HG02642 (cell line): ENCODE data around the gene POM121.
A peak's percentile ranks its signal among the peaks of the same experiment; 100 is the strongest.
"Not testable (repeated sequence)": the region's sequence is repeated elsewhere in the genome, so short reads cannot be mapped to it uniquely, and the experiment has no call there.

Source experiments
- ATAC-seq: cut with Tn5 transposase; IDR thresholded peaks from one replicate; pipeline ENCODE4 v1.9.1; 2021; ENCODE audit warnings: mild to moderate bottlenecking; ENCODE audit not compliant: unreplicated experiment, poor library complexity

The POM121 gene

DNA sequence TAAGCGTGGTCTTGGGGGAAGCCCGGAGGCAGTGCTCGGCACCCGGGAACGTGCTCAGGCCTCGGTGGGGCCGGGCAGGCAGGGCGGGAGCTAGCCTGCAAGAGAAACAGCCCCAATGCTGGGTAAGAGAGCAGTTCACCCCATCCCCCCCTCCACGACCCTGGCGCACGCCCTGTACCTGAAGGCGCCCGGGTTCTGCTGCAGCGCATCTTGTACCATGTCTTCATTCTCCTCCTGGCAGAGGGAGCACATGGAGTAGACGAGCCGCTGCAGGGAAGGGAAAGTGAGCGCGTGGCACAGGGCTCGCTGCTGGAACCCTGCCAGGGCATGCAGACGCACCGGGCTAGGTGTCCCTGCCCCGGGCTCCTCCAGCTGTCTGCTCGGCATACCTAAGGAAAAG lies 23.8 kb downstream of the POM121 start:
- ATAC-seq: not testable (repeated sequence)

DNA sequence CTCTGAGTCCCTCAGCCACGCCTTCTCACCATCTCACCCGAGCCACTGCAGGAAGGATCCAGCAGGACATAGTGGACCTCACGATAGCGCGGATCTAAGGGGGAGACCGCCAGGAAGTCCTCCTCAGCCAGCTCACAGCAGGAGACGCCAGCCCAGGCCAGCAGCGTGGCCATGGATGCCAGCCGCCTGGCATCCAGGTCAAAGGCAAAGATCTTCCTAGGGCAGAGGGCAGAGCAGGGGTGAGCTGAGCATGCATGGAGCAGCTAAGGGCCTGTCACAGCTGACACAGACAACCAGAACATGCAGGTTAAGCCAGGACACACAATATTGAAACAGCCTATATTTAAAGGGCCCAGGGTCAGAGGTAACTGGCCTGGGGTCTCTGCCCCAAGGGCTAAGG lies 24.4 kb downstream of the POM121 start:
- ATAC-seq: not testable (repeated sequence)

DNA sequence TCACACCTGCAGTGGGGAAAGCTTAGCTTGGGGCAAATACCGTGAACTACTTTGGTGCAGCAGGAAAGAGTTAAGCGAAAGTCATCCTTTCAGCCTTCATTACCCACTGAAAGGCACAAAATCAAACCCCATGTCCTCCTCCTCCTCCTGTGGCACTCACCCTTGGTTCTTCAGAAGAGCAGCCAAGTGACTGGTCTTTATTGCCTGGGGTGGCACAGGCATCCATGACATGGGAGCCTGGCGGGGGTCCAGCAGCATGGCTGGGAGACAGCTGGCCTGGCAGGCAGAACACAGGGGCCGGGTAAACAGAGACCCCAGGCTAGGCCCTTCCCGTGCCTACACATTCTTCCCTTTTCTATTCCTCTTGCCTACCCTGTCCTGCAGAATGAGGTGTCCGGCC lies 24.8 kb downstream of the POM121 start:
- not testable (repeated sequence) for ATAC-seq

DNA sequence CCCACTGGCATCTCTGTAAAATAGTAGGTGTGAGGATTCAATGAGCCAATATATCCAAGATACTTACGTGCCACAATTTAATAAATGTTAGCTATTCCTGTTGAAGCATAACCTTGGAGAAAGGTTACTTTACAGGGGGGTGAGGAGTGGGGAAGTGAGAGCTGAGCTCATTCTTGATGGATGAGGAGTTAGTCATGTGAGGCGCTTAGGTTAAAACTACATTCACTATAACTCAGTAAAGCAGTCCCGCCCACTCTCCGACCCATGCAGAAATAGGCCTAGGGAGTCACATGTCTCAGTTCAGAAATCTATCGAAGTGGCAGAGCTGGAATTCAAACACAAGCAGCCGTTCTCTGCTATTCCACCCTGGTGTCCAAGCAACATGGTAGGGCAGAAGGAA lies 25.5 kb downstream of the POM121 start:
- ATAC-seq: not testable (repeated sequence)

DNA sequence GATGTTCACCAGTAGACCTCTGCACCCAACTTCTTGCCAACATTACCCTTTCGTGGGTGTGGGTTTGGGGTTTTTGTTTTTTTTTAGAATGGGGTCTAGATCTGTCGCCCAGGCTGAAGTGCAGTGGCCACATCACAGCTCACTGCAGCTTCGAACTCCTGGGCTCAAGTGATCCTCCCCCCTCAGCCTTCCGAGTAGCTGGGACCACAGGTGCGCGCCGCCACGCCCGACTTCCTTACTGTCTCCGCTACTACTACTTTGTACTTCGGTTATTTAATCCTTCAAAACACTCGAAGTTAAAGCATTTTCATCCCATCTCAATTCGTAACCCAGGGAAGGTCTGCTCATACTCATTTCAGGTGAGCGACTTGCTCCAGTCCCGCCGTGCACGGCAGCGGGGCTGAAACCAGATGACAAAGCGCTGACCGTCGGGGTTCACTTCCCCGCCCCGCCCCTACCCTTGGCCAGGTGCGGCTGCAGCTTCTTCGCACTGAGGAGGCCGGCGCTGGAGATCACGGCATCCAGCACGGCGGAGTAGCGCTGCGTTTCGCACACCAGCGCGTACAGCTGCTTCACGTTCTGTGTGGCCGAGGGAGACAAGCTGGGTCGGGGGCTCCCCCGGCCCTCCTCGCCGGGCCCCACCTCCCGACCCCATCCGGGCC lies 29.1 kb downstream of the POM121 start:
- ATAC-seq: peak; percentile 61

DNA sequence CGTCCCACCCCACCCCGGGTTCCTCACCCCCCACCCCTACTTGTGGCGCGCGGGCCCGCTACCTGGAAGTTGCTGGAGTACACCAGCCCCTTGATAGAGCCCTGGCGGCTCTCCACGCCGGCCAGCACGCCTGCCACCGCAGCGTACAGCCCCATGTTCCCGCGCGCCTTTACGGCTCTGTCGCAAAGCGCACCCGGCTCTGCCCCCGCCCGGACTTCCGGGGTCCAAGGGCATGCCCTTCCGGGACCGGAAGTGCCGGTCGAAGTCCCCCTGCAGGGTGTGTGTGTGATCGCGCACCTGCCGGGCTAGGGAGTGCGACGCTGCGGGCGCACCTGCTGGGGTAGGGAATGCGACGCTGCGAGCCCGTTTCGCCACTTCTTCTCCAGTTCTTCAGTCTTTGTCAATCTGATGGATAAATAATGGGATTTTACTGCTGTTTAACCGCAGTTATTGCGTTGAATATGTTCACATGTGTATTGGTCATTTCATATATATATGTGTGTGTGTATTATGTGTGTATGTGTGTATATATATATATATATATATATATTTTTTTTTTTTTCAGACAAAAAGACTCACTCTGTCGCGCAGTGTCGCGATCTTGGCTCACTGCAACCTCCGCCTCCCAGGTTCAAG lies 29.8 kb downstream of the POM121 start:
- ATAC-seq: peak; percentile 94

DNA sequence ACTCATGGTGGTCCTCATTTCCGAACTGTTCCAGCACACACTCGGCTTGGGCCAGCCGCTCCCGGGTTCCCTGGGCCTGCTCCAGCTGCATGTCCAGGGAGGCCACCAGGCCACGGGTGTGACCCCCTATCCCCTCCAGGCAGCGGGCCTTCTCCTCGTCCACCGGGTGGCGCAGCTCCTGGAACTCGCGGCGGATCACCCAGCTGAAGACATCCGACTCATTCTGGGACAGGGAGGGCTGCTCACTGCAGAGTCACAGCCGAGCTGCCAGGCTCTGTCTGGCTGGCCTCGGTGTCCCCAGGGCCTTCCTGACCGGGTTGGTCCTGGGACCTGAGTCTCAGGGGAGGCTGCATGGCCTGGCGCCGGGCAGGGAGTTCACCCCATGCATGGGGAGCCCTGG lies 35.1 kb downstream of the POM121 start:
- ATAC-seq: not testable (repeated sequence)

DNA sequence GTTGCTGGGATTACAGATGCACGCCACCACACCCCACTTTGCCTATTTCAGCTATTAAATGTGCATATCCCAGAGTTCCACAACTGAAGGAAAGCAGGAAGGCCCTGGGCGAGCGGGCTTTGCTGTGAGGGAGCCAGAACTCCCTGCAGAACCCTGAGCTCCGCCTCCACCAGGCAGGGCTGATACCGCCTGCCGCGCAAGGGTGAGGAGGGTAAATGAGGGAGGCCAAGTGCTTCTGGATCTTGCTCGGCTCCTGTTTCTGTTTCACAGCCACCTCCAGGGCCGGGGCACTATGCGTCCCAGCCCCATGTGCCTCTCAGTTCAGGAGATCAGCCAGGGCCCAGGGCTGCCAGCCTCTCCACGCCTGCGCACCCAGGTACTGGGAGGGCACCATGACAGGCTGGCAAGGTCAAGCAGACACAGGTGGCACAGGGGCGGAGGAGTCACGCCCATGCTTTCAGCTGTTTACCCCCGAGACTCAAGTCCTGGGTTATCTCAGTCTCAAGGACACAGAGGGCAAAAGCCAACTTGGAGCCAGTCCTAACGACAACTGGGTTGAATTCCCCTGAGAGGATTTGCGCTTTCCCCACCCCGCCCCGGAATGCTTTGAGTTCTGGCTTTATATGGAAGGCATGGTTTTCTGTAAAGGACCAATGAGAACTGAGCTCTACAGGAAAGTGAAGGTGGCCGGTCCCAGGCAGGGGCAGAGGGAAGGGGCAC lies 35.9 kb downstream of the POM121 start:
- not testable (repeated sequence) for ATAC-seq

DNA sequence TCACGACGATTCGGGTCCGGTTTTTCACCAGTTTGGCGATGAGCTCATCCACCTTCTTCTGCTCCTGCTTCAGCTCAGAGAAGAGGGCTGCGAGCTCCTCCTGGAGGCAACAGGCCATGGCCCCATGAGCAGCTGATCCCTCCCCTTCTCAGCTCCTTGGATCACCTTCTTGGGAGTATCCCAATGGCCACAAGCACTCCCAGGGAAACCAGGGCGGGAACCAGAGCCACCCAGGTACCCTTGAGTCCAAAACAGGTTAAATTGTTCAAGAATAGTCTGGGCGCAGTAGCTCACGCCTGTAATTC lies 36.4 kb downstream of the POM121 start:
- not testable (repeated sequence) for ATAC-seq

DNA sequence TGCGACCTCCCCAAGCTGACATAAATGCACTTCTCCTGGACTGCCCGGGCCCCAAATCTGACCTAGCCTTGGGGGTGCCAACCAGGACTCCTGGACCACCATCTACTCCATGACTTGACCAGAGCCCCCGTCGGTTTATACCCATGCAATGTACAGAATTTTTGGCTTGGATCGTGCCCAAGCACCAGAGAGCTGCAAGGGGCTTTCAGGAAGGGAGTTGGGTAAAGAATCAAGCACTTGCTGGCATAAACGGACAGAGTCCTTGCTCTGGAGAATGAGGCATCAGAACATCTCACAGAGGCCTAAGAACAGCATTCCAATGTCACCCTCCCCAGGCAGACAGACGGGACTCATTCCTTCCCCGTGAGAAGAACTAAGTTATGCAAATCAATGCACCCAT lies 38.2 kb downstream of the POM121 start:
- not testable (repeated sequence) for ATAC-seq

DNA sequence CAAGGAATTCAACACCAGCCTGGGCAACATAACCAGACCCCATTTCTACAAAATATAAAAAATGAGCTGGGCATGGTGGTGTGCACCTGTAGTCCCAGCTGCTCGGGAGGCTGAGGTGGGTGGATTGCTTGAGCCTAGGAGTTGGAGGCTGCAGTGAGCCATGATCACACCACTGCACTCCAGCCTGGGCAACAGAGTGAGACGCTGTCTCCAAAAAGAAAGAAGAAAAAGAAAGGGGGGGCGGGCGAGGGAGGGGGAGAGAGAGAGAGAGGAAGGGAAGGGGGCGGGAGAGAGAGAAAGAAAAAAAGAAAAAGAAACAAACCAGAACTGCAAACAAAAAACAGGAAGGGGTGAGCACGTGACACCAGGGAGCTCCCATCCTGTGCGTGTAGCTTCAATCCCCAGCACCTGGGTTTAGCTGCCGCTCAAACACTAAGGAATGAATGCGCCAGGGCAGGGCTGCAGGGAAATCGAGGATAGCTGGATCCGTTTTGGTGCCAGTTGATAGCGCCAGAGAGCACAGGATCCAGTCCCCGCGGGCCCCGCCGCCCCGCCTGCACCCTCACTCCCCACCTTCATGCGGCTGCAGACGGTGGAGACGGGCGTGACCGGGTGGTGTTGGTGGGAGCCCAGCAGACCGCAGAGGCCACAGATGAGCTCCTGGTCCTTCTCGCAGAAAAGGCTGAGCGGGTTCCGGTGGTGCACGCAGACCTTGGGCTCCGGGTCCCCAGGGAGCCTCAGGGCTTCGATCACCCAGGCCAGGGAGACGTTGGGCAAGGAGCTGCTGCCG lies 40.5 kb downstream of the POM121 start:
- ATAC-seq: peak; percentile 54

DNA sequence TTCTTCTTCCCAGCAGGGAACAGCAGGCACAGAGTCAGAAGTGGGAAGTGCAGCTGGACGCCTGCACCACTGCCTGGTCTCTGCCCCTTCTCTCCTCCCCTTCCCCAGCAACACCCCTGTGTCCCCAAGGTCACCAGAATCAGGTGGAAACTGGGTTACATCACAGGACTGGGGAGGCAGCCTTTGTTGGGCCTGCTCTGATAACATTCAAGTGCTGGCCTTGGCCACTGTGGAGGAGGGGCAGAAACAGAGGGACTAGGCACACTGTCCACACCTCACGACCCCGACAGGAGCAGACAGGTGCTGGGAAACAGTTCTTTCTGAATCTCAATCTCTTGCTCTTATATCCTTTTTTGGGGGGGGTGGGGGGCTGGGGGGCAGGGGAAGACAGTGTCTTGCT lies 42.0 kb downstream of the POM121 start:
- ATAC-seq: not testable (repeated sequence)

DNA sequence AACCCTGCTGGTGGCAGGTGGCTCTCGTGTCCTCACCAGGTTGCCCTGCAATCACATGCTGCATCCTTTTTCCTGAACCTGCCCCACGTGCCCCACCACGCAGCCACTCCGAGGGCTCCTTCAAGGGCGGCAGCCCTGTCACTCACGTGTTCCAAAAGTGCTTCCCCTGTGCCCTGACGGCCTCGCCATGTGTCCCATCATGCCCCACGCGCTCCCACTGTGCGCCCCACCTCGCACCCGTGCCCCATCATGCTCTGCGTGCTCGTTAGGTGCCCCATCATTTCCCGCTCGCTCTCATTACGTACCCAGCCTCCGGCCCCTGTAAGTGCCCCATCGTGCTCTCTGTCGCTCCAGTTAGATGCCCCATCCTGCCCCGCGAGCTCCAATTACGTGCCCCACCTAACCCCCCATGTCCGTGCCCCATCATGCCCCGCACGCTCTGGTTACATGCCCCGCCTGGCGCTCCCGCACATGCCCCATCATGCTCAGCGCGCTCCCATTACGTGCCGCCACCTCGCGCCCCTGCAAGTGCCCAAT lies 44.2 kb downstream of the POM121 start, which contains the start of gene TRIM74:
Gene TRIM74 (minus strand): TSS at position 487 of the 537 bp plus-strand sequence. CDS start 3,309 bp downstream, outside the sequence.
- not testable (repeated sequence) for ATAC-seq

DNA sequence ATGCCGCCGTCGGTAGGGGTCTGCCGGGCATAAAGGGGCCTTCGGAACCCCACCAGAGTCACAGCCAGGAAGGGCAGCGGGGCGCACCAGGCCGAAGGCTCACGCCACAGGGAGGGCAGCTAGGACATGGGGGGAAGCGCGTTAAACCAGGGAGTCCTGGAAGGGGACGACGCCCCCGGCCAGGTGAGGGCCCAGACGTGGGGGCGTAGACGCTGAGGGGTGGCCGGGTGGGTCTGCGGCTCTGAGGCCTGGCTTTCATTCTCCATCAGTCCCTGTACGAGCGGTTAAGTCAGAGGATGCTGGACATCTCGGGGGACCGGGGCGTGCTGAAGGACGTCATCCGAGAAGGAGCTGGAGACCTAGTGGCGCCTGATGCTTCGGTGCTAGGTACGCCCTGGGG lies 44.8 kb downstream of the POM121 start:
- not testable (repeated sequence) for ATAC-seq

DNA sequence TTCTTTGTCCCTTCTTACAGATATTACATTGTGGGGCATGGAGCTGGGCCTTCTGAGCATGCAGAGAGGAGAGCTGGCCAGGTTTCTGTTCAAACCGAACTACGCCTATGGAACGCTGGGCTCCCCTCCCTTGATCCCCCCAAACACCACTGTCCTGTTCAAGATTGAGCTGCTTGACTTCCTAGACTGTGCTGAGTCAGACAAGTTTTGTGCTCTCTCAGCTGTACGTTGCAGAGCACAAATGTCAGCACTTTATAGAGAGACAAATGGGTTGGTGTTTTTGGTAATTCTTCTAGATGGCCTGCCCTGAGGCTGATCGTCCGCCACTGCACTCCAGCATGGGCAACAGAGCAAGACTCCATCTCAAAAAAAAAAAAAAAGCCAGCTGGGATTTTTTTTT lies 46.6 kb downstream of the POM121 start:
- ATAC-seq: not testable (repeated sequence)

DNA sequence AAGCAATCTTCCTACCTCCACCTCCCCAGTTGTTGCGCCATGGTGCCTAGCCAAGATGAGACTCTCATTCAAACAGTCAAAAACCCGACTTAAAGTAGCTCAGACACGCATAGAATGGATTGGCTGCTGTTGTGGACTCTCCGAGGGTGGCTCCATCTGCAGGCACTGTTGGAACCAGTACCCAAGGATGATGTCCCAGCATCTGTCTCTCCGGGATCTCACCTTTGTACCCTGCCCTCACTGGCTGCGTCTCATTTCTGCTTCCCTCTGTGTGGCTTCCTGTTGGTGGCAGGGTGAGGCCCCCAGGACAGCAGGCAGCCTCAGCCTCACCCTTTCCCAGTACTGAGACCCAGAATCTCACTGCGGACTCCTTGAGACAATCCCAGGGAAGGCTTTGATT lies 49.9 kb downstream of the POM121 start:
- ATAC-seq: not testable (repeated sequence)

DNA sequence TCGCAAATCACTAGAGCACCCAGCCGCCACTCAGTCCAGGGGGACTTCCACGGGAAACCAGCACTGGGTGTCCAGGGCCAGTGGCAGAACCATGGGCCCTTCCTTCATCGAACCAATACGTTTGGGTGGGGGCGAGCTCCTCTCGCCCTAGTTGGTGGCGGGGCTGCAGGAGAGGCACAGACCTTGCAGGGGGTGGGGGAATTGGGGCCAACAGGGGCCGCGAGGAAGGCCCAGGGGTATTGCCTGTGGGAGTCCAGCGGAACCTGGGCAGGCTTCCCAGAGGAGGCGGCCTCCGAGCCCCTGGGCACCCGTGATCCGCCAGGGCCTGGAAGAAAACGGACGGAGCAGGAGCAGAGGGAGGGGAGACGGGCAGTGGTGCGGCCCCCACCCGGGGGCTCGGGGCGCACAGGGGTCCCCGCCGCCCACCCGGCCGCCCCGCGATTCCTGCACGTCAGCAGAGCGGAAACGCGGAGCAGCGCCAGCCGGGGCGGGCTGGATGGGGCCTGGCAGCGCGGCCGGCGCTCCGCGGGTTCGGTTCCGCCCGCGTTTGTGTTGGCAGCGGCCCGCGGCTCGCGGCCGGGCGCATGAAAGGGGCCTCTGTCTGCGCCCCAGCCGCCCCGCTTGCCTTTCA lies 50.9 kb downstream of the POM121 start:
- ATAC-seq: not testable (repeated sequence)

DNA sequence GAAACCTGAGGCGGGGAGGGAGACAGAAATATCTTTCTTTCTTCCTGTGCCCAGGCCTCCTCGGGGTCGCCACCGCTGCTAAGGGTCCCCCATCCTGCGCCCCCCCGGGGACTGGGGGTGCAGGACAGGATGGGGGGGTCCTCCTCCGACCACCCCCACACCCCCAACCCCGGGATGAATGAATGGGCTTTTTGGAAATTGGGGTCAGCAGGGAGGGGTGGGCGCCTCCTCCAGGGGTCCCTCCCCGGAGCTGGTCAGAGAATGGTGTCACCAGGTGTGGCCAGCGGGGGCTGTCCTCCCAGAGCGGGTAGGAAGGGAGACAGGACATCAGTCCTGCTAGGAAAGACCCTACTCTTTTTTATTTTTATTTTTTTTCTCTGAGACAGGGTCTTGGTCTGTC lies 51.5 kb downstream of the POM121 start:
- ATAC-seq: not testable (repeated sequence)

DNA sequence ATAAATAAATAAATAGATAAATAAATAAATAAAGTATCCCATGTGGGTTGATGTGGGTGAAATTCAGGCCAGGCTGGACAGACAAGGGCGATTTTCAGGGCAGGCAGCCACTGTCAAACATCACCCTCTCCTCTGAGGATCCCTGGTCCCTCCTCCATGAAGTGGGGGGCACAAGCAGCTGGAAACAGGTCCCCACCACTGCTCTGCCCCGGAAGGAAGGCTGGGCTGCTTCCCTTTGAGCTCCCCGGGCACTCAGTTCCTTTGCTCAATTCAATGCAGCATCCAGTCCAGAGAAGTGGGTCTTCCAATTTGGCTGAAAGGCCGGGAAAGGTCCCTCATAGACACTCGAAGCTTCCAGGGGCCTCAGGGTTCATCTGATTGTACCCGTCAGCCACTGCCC lies 55.5 kb downstream of the POM121 start:
- ATAC-seq: not testable (repeated sequence)

DNA sequence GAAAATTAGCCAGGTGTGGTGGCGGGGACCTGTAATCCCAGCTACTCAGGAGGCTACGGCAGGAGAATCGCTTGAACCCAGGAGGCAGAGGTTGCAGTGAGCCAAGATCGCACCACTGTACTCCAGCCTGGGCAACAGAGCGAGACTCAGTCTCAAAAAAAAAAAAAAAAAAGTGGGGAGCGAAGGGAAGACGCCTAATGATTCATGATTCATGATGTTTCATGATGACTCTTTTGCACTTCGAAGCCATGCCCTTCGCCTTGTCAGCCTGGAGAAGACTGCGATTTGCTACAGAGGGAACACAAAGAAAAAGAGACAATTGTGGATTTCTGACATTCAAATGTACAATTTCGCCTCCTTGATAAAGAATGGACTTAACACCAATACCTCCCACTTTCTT lies 57.2 kb downstream of the POM121 start:
- not testable (repeated sequence) for ATAC-seq
